Measurements from ENCODE around the gene MYO1B. TPM values are rescaled to one million over a fixed set of nuclear protein-coding genes. Genes with fewer than 3 reads are reported as not detected.

The MYO1B gene
- polyA plus RNA-seq, 1 donor (not counting 4 experiments of a cell fraction or from before 2014, with no cell fraction given), result 277 TPM

GRCh38 chr2:191351921-191352320 lies 106.7 kb downstream of the MYO1B start:
- no peaks in the 10 kb centered on the region for H3K9me3 ChIP-seq (ENCODE audit: control insufficient read depth, low read depth, low read length)
- H3K9me1 ChIP-seq (ENCODE audit: control insufficient read depth, extremely low read depth, insufficient read depth, low read length), result no peaks in the 10 kb centered on the region
- H3K4me2 ChIP-seq (ENCODE audit: control insufficient read depth, extremely low read depth, insufficient read depth, low read depth, low read length), result no peak overlapping the region
- H2AFZ ChIP-seq (ENCODE audit: control insufficient read depth, low read length), result no peak overlapping the region
- H3K4me1 ChIP-seq (ENCODE audit: control insufficient read depth, extremely low read depth, insufficient read depth, low read length), result peaks cover 24% of the 10 kb centered on the region
- TF ChIP-seq CTCF (optimal IDR thresholded peaks at IDR 0.05 in 1 of 3, IDR thresholded peaks at IDR 0.05 in 1 of 3, conservative IDR thresholded peaks at IDR 0.05 in 1 of 3; ENCODE audit: extremely low read depth in 1 of 3, insufficient read depth in 2 of 3, low read length in 3 of 3), result no peak
- no peaks in the 10 kb centered on the region for H3K27me3 ChIP-seq (ENCODE audit: control insufficient read depth, extremely low read depth, insufficient read depth, low read length)
- H3K4me3 ChIP-seq (ENCODE audit: control insufficient read depth in 2 of 3, extremely low read depth in 1 of 3, insufficient read depth in 2 of 3, low read depth in 1 of 3, low read length in 3 of 3), result no peak overlapping the region
- H3K9ac ChIP-seq (ENCODE audit: control insufficient read depth, extremely low read depth, insufficient read depth, low read length), result no peak overlapping the region
- dilution Hi-C loops (cut with MboI; ENCODE audit: extremely low pct_ligation_motif_present, low sequenced_read_pairs), result no loop called here
- FAIRE-seq, result peak; percentile 17
- peaks cover 27 to 50% of the 10 kb centered on the region in 2 experiments for H3K36me3 ChIP-seq (ENCODE audit: control insufficient read depth in 2 of 2, extremely low read depth in 1 of 2, insufficient read depth in 2 of 2, low read length in 2 of 2)
- peaks cover 49% of the 10 kb centered on the region for H3K79me2 ChIP-seq (ENCODE audit: control insufficient read depth, insufficient read depth, low read length)
- peak overlapping the region; percentile 42 for H3K27ac ChIP-seq (ENCODE audit: control insufficient read depth, insufficient read depth, low read length)
- DNase-seq (ENCODE audit: low read depth, low spot score), result no peak
- H4K20me1 ChIP-seq (ENCODE audit: control insufficient read depth, extremely low read depth, insufficient read depth, low read length), result no peaks in the 10 kb centered on the region

GRCh38 chr2:191352536-191352935 lies 107.3 kb downstream of the MYO1B start:
- no peaks in the 10 kb centered on the region for H4K20me1 ChIP-seq (ENCODE audit: control insufficient read depth, extremely low read depth, insufficient read depth, low read length)
- peaks cover 25 to 48% of the 10 kb centered on the region in 2 experiments for H3K36me3 ChIP-seq (ENCODE audit: control insufficient read depth in 2 of 2, extremely low read depth in 1 of 2, insufficient read depth in 2 of 2, low read length in 2 of 2)
- peaks cover 54% of the 10 kb centered on the region for H3K79me2 ChIP-seq (ENCODE audit: control insufficient read depth, insufficient read depth, low read length)
- H3K4me2 ChIP-seq (ENCODE audit: control insufficient read depth, extremely low read depth, insufficient read depth, low read depth, low read length), result no peak overlapping the region
- H2AFZ ChIP-seq (ENCODE audit: control insufficient read depth, low read length), result no peak overlapping the region
- peak overlapping the region; percentile 42 for H3K27ac ChIP-seq (ENCODE audit: control insufficient read depth, insufficient read depth, low read length)
- FAIRE-seq (peak; percentile 78), DNase-seq (ENCODE audit: low read depth, low spot score) (no peak)
- H3K4me3 ChIP-seq (ENCODE audit: control insufficient read depth in 2 of 3, extremely low read depth in 1 of 3, insufficient read depth in 2 of 3, low read depth in 1 of 3, low read length in 3 of 3), result no peak overlapping the region
- TF ChIP-seq EZH2 (IDR thresholded peaks at IDR 0.05; ENCODE audit: low read length) (no peak), CTCF (optimal IDR thresholded peaks at IDR 0.05 in 1 of 3, IDR thresholded peaks at IDR 0.05 in 1 of 3, conservative IDR thresholded peaks at IDR 0.05 in 1 of 3; ENCODE audit: extremely low read depth in 1 of 3, insufficient read depth in 2 of 3, low read length in 3 of 3) (no peak)
- no peaks in the 10 kb centered on the region for H3K27me3 ChIP-seq (ENCODE audit: control insufficient read depth, extremely low read depth, insufficient read depth, low read length)
- H3K9ac ChIP-seq (ENCODE audit: control insufficient read depth, extremely low read depth, insufficient read depth, low read length), result no peak overlapping the region
- H3K9me1 ChIP-seq (ENCODE audit: control insufficient read depth, extremely low read depth, insufficient read depth, low read length), result no peaks in the 10 kb centered on the region
- H3K4me1 ChIP-seq (ENCODE audit: control insufficient read depth, extremely low read depth, insufficient read depth, low read length), result peaks cover 24% of the 10 kb centered on the region
- H3K9me3 ChIP-seq (ENCODE audit: control insufficient read depth, low read depth, low read length), result no peaks in the 10 kb centered on the region
- dilution Hi-C loops (cut with MboI; ENCODE audit: extremely low pct_ligation_motif_present, low sequenced_read_pairs), result no loop called here
